HG02870 (cell line): ENCODE measurements around the gene PHIP.
A peak's percentile ranks its signal among the peaks of the same experiment; 100 is the strongest.
"Not testable (repeated sequence)": the region's sequence is repeated elsewhere in the genome, so short reads cannot be mapped to it uniquely, and the experiment has no call there.

Experiments used
- ATAC-seq: cut with Tn5 transposase; IDR thresholded peaks from one replicate; pipeline ENCODE4 v1.9.1; 2021; ENCODE audit warnings: mild to moderate bottlenecking, moderate library complexity; ENCODE audit not compliant: unreplicated experiment

The PHIP gene

DNA sequence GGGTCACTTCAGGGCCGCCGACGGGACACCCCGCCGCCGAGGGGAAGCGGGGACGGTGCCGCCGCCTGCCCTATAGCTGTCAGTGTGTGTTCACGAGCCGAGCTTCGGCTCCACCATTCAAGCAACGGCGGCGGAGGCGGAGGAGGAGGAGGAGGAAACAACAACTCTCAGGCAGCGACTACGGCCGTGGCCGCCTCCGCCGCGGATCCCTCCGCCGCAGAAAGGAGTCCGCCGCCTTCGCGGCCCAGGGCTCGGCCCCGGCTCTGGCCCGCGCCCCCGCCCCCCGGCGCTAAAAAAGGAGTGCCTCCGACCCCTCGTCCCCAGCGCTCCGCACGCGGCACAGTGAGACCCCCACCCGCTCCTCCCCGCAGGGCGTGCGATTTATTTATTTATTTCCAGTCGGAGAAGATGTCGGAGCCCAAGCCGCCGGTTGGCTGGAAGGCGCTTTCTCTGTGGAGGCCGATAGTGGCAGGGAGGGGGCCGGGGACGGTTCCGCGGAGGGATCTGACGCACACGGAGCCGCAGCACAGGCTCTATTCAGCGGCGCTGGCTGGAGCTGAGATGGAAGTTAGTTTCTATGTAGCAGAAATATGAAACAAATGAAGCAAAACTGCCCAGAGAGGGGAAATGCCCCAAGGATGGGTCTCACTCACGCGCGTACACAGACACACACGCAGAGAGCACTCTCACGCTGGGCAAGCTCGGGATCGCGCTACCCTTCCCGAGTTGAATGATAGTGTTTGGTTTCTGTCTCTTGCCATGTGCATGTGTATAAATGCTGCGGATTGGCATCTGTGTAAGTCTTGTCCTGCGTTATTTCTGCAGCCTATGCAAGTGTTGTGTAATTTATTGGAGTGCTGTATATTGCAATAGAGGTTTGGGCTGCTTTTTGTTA lies at the start of gene PHIP:
PHIP (minus strand) TSS at position 180 of the 895 bp plus-strand sequence. CDS start 186 bp downstream, outside the sequence.
- ATAC-seq: peak; percentile 65

DNA sequence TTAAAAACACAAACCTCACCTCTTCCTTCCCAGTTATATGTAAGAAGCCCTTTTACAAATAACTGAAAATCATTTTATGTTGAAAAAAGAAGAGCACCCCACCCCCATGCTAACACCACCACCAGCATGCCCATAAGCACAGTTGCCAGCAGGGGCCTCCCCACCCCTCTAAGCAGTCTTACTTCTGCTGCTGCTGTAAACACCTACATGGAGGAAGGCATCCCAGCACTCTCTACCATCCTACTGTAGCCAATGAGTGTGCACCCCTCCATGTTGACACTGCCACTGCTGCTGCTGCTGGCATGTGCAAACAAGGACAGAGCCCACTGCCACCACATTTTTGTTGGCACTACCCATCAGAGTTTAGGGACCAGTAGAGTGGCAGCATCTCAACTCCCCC lies 49.6 kb upstream of the PHIP start:
- no peak for ATAC-seq

DNA sequence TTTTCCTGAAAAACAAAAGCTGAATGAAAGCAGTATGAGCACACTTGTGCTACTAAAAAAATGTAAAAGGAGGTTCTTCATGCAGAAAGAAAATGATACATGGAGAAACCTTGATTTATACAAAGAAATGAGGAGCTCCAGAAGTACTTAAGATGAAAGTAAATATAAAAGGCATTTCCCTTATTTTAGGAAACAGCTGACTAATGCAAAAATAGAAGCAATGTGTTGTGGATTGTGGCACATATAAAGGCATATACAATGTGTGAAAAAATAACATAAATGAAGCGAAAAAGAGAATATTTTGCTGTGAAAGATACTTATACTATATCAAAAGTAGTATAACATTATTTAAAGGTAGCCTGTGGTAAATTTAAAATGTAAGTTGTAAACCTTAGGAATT lies 41.2 kb upstream of the PHIP start:
- ATAC-seq: no peak

DNA sequence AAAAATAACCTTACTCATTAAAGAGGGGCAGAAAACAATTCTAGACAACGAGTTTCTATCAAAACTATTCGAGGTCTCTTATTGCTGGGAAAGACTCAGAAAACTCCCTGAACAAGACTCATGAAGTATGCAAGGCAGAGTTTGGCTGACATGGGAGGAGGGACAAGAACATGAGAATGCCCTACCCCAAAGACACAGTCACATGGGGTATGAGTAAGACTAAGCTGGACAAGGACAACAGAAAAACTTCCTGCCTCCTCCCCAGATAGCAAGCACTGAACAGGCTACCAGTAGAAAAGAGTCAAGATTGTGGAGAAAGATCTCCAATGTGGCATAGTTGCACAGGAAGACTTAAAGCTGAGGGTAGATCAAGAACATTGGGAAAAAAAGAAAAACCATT lies 39.7 kb upstream of the PHIP start:
- ATAC-seq: no peak

DNA sequence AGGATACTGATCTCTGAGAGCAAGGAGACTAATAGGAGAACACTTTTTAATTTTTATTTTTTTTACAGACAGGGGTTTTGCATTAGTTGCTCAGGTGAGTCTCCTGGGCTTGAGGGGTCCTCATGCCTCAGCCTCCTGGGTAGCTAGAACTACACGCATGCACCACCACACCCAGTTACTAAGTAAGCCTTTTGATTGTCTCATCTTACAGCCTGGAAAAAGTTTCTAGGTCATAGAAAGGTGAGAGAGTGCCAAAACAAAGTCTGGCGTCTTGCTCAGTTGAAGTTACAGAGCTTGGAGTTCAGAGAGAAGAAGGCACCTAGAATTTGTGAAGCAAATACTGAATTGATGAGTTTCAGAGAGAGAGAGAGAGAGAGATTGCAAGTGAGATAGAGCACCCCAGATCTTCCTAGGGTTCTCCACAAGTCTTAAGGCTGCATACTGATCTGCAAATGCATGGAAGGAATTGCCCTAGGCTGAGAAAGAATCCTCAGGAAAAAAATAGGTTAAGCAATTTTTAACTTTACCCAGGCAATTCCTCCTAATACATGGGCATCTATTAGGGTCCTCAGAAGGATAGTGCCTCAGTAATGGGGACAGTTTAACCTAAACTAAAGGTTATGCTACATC lies 37.6 kb upstream of the PHIP start:
- no peak for ATAC-seq

DNA sequence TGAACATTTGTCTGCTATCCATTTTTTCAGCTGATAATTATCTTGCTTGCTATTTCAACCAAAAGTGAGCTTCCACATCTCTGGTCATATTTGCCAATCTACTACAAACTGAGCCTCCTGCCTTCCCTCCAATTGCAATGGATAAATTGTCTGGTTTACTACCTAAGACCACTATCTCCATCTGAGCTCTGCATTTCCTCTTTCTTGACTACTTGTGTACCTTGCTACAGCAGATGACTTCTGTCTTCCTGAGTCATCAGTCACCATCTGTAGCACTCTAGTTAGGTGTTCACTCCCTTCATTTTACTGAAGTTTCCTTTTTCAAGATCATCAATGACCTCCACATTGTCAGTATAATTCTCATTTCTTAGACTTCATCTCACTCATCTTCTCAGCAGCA lies 33.5 kb upstream of the PHIP start:
- ATAC-seq: no peak

DNA sequence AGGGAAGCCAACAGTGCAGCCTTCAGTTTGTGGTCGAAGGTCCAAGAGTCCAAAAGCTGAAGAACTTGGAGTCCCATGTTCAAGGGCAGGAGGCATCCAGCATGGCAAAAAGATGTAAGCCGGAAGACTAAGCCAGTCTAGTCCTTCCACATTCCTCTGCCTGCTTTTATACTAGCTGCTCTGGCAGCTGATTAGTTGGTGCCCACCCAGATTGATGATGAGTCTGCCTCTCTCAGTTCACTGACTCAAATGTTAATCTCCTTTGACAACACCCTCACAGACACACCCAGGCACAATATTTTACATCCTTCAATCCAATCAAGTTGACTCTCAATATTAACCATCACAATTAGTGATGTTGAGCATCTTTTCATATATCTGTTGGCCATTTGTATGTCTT lies 23.1 kb upstream of the PHIP start:
- ATAC-seq: no peak

DNA sequence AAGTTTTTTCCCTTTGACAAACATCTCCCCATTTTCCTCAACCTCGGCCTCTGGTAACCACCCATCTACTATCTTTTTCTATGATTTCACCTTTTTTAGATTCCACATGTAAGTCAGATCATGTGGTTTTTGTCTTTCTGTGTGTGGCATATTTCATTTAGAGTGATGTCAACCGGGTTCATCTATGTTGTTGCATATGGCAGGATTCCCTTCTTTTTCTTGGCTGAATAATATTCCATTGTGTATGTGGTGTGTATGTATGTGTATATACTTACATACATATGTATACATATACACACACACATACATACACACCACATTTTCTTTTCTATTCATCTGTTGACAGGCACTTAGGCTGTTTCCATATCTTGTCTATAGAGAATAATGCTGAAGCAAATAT lies 22.2 kb upstream of the PHIP start:
- no peak for ATAC-seq

DNA sequence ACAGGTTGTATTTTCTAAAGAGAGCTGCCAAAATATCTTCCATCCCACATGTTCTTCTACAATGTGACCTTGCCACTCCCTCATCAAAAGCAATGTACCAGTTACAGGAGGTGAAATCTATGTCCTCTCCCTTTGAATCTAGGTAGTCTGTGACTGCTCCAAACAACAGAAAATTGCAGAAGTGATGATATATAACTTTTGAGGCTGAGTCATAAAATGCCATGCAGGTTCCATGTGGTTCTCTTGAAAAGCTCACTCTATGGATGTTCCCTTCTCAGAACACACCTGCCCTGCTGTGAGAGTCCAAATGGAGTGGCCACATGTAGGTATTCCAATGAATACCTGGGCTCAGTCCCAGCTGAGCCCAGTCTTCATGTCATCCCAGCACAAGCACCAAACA lies 16.9 kb upstream of the PHIP start:
- ATAC-seq: no peak

DNA sequence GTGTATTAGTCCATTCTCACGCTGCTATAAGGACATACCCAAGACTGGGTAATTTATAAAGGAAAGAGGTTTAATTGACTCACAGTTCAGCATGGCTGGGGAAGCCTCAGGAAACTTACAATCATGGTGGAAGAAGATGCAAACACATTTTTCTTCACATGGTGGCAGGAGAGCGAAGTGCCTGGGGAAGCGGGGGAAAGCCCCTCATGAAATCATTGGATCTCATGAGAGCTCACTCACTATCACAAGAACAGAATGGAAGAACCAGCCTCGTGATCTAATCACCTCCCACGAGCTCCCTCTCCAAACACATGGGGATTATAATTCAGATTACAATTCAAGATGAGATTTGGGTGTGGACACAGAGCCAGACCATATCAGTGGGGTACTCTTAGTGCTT lies 13.7 kb upstream of the PHIP start:
- ATAC-seq: not testable (repeated sequence)

DNA sequence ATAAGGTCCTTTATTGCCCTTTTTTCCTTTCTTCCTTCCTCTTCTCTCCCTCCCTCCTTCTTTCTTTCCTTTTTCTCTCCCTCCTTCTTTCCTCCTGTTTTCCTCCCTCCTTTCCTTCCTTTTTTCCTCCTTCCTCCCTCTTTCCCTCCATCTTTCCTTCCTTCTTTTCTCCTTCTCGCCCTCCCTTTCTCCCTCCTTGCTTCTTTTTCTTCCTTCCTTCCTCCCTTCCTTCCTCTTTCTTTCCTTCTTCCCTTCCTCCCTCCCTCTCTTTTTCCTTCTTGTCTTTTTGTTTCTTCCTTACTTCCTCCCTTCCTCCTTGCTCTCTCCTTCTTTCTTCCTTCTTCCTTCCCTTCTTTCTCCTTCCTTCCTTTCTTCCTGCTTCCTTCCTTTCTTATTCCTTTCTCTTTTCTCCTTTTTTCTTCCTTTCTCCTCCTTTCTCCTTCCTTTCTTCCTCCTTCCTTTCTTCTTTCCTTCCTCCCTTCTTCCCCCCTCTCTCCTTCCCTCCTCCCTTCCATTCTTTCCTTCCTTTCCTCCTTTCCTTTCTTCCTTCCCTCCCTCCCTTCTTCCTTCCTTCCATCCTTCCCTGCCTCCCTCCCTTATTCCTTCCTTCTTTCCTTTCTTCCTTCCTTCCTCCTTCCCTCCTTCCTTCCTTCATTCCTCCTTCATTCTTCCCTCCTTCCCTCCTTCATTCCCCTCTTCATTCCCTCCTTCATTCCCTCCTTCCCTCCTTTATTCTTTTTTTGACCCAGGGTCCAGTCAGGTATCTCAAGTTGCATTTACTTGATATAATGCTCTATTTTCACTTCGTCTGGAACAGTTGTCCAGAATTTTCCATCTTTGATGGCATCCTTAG lies 11.7 kb upstream of the PHIP start:
- ATAC-seq: no peak

DNA sequence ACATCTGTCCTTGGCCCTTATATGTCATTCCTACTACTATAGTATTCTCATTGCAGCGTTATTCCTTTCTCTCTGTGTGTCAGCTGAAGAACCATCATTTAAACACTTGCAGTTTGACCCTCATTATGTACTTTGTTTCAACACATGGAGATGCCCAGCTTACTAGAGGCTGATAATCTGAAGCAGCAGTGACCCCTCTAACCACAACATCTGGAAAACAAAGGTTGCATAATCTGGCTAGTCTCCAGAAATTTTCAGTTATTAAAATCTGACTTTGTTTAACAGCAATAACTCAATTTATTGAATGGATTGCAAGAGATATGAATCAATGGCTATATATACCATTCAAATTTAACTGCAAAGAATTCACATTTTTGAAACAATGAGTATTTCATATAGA lies 6.6 kb upstream of the PHIP start:
- ATAC-seq: no peak

DNA sequence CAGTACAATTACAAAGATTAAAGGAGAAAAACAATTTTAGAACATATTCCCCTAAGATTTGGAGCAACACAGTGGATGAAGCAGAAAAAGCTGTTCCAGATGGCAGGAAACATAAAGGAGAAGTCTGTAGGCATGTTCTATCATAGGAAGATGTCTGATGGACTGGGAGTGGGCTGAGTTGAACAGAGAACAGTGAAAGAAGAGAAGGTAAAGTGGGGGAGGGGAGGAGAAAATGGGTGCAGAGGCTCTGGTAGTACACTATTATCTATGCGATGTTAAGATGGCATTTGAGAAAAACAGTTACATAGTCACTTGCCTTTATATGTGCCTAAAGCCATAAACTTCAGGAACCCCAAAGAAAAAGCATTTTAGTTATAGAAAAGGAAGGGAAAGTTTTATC lies 4.2 kb upstream of the PHIP start:
- no peak for ATAC-seq

DNA sequence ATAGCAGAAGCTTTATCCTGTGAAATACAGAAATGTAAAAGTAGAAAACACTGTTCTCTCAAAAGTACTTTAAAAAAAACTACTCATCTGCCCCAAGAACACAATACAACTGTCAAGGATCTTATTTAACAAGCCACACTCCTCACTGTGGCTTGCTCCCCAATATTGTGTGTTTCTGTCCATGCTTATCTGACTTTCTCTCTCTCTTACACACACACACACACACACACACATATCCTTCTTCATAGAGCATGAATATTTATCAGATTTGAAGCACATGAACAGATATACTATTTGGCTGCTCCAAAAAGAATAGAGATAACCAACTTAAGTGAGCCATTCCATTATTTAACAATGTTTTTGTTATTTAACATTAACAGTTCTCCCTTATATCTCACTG lies 3.6 kb upstream of the PHIP start:
- no peak for ATAC-seq

DNA sequence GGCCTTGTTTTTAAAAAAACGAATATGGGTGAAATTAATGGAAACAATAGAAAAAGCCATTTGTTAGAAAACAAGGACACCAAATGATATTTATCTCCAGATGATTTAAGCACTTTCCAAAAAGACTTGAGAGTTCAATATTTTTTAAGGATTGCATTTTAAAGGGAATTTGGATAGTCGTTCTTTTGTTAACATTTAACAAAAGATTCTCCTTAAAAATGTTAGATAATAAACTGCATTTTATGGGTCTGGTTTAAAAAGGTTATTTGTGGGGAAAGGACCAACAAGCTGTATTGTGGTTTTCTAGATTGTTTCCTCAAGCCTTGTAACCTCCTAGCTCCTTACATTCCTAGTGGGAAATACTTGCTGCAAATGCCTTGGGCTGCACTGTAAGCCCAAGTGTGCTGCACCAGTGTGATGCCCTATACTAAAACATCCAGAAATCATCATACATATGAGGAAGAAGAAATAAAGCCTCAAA lies 1.5 kb upstream of the PHIP start:
- no peak for ATAC-seq

DNA sequence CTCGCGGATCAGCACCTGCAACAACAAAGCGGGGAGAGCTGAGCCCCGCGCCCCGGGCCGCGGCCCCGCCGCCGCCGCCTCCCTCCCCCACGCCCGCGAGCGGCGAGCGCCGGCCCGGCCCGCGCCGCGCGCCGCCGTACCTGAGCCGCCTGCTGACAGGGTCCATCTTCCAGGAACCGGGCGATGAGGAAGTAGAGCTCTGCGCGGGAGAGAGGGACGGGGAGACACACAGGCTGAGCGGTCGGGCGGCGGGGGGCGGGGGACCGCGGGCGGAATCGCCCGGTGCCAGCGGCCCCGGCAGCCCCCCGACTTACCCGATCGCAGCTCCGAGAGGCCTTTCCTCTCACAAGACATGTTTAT lies 359 bp downstream of the PHIP start:
- ATAC-seq: peak; percentile 17

DNA sequence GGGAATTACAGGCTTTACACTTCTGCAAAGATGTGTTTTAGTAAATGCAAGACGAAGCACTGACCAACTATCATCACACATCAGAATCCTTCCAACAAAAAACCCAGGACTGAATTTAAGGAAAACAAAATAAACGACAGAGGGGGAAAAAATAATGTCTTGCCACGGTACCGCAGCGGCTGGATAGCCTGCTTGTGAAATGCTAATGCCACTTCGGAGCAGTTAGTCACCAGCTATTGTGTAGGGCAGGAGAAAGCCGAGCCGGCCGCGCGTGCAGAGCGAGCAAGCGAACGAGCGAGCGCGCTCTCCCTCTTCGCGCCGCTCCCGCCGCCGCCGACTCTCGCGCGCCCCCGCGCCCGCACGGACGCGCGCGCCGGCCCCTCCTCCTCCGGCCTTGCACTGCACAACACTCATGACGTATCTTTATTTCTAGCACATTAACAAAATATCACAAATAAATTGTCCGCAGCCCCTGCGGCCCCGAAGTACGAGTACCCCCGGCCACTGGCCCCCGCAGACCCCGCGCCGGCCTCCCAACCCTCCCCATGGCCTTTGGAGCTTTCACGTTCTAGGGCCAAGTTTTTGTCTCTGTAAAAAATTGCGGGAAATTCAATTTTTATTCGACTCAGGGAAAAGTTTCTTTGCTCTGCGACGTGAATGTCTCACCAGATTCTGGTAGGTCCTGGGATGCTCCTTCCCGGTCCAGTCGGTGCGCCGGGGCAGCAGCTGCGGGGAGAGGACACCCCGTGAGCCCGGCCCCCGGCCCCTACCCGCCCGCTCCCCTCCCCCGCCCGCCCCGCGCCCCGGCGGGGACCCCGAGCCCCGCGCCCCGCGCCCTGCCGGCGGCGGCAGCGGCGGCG lies 1.0 kb downstream of the PHIP start:
- peak; percentile 37 for ATAC-seq

DNA sequence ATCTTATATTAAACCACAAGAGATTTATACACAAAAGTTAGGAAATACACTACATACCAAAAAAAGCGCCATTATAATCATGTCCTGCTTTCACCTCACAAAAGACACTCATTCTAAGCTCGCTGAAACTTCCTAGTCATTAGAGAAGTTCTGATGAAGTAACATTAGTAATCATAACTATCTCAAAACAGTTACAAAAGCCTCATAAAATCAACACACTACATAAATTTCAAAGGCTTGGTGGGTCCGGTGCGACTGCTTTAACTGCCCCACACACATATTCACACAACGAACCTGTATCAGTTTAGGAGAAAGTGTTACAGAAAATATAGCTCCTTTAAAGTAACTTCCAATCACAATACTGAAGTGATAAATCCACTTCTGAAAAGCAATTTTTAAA lies 1.9 kb downstream of the PHIP start:
- no peak for ATAC-seq

DNA sequence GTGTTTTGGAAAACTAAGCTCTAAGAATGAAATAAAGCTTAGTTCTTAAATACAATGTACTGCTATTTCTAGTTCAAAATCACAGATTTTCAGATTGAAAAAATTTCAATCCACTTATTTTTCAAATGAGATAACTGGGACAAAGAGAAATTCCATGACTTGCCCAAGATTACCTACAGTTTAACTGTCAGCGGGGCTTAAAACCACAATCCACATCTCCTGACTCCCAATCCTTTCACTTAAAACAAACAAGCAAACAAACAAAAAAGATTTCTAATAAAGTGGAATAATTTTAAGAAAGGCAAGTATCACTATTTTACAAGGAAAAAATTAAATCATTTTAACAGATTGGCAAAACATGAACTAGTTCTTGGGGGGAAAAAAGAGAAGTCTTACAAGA lies 4.2 kb downstream of the PHIP start:
- ATAC-seq: no peak

DNA sequence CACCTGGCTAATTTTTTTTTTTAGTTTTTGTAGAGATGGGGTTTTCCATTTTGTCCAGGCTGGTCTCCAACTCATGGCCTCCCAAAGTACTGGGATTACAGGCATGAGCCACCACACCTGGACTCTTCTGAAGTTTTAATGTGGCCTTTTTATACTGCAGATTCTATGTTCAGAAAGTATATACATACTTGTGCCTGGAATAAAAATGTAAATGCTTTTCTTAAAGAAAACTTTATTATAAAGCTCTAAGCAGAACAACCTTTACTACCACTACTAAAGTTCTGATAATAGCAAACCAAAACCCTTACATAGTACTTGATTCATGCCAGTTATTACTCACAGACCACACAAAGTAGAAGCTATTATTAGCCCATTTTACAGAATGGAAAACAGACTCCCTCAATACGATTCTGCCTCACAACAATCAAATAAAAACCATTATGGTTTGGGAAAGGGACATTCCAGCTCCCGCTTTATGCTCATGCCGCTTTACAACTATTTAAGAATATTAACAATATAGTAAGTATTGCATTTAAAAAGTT lies 5.3 kb downstream of the PHIP start:
- ATAC-seq: peak; percentile 23
